ENCODE results near the gene SKAP2.

Gene SKAP2

GRCh38 chr7:26792576-26792975, 71.8 kb downstream of the SKAP2 start:
- no peak for DNase-seq (ENCODE audit: low read depth)
- TF ChIP-seq CTCF (conservative IDR thresholded peaks at IDR 0.05; ENCODE audit: low read length), result no peak
- H3K4me3 ChIP-seq (ENCODE audit: low read length), result no peak overlapping the region

DNA sequence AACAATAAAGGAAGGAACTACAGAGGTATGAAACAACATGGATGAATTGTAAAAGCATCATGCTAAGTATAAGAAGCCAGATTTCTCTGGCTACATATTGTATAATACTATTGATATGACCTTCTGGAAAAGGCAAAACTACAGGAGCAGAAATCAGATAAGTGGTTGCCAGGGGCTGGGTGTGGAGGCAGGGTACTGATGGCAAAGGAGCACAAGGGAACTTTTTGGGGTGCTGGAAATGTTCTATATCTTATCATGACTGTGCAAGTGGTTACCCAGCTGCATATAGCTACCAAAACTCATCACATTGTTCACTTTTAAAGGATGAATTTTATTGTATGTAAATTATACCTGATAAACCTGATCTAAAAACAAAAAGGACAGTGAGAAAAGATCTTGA, 72.4 kb downstream of the SKAP2 start:
- no peak for DNase-seq (ENCODE audit: low read depth)
- no peak overlapping the region for H3K4me3 ChIP-seq (ENCODE audit: low read length)
- no peak for TF ChIP-seq CTCF (conservative IDR thresholded peaks at IDR 0.05; ENCODE audit: low read length)

DNA sequence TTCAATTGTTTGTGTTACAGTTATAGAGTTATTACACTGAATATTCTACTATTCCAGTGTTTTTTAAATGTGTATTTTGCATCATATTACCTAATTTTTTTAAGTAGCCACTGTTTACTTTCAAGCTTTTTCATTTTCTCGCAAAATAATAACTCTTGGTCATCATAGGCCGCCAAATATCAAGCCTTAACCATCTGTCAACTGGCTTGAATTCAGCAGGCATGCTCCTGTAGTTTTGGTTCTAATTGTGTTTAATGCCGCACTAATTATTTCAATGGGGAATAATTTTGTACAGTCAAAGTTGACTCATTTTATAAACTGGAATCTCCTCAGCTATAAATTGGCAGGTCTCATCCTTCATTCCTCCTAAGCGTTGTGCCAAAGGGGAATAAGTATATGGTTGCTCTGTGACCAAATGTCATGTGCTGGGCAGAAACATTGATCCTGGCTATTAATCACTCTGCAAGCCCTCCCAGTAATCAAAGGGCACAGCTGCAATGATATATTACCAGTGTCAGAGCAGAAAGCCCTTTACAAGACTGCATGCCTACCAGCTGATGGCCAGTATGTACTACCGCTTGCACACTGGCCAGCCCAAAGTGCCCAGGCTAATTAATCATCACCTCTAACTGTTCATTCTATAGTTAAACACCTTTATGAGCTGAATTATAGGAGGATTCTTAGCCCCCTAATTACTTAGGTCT, 74.8 kb downstream of the SKAP2 start:
- TF ChIP-seq CTCF (conservative IDR thresholded peaks at IDR 0.05; ENCODE audit: low read length), result no peak
- H3K4me3 ChIP-seq (ENCODE audit: low read length), result no peak overlapping the region
- peak; percentile 3 for DNase-seq (ENCODE audit: low read depth)

GRCh38 chr7:26787701-26788100, 76.7 kb downstream of the SKAP2 start:
- H3K4me3 ChIP-seq (ENCODE audit: low read length), result no peak overlapping the region
- no peak for DNase-seq (ENCODE audit: low read depth)
- TF ChIP-seq CTCF (conservative IDR thresholded peaks at IDR 0.05; ENCODE audit: low read length), result no peak

DNA sequence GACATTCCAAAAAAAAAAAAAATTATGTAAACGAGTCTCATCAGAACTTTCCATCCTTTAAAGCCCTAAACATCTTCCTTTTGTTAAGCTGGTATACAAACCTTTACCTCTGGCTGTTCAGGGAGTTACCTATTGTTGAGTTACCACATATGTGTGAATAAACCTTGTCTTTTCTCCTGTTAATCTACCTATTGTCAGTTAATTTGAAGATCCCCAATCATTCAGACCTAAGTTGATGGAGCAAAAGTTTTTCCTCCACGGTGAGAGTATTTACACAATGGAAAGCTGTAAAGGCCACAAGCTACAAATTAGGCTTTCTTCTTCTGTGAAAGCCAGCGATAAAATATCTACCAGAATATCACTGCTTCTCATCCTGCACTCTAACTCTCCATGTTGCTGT, 80.3 kb downstream of the SKAP2 start:
- TF ChIP-seq CTCF (conservative IDR thresholded peaks at IDR 0.05; ENCODE audit: low read length), result no peak
- DNase-seq (ENCODE audit: low read depth), result no peak
- H3K4me3 ChIP-seq (ENCODE audit: low read length), result no peak overlapping the region

GRCh38 chr7:26782501-26782900, 81.9 kb downstream of the SKAP2 start:
- no peak for DNase-seq (ENCODE audit: low read depth)
- H3K4me3 ChIP-seq (ENCODE audit: low read length), result no peak overlapping the region
- TF ChIP-seq CTCF (conservative IDR thresholded peaks at IDR 0.05; ENCODE audit: low read length), result no peak

- no peak for DNase-seq (ENCODE audit: low read depth)
- TF ChIP-seq CTCF (conservative IDR thresholded peaks at IDR 0.05; ENCODE audit: low read length), result no peak
- no peak overlapping the region for H3K4me3 ChIP-seq (ENCODE audit: low read length)
Observed at GRCh38 chr7:26779978-26780595, 84.3 kb downstream of the SKAP2 start.

Data from AG10803 (cell line).